Endodermal cell (in vitro differentiated cells): Measurements from ENCODE around the gene KCNQ1. TPM values are rescaled to one million over a fixed set of nuclear protein-coding genes. Genes with fewer than 3 reads are reported as not detected.

ENCODE experiments used
- DNase-seq: peaks from one replicate; pipeline ENCODE4 v3.0.0-alpha.2; 2017
- H3K27ac ChIP-seq: 2 replicates; pipeline ENCODE4 v1.5.1; 2013; ENCODE audit warnings: mild to moderate bottlenecking, low read depth, low read length, moderate library complexity
- H3K27me3 ChIP-seq: 2 replicates; pipeline ENCODE4 v1.6.1; 2013; ENCODE audit warnings: mild to moderate bottlenecking, low read length, moderate library complexity; ENCODE audit not compliant: insufficient read depth, control insufficient read depth, poor library complexity, severe bottlenecking
- H3K36me3 ChIP-seq: 2 replicates; pipeline ENCODE4 v1.7.0; 2013; ENCODE audit warnings: mild to moderate bottlenecking, low read length, moderate library complexity; ENCODE audit not compliant: control insufficient read depth, insufficient read depth
- H3K4me1 ChIP-seq: one replicate; pipeline ENCODE4 v1.7.0; 2013; ENCODE audit warnings: low read length; ENCODE audit not compliant: control insufficient read depth, insufficient read depth
- H3K4me3 ChIP-seq: 2 replicates; pipeline ENCODE4 v1.5.1; 2013; ENCODE audit warnings: mild to moderate bottlenecking, low read length, moderate library complexity
- H3K9ac ChIP-seq: 2 replicates; pipeline ENCODE4 v1.6.1; 2013; ENCODE audit warnings: mild to moderate bottlenecking, low read length, moderate library complexity; ENCODE audit not compliant: poor library complexity, severe bottlenecking; ENCODE audit errors: extremely low read depth
- H3K9me3 ChIP-seq: 2 replicates; pipeline ENCODE4 v1.6.1; 2013; ENCODE audit warnings: mild to moderate bottlenecking, low read length, moderate library complexity; ENCODE audit not compliant: control insufficient read depth
- H3K27ac Mint-ChIP-seq: 2 replicates; pipeline ENCODE4 v1.8.0; 2020; ENCODE audit warnings: mixed read lengths
- H3K27me3 Mint-ChIP-seq: 2 replicates; pipeline ENCODE4 v1.8.0; 2021; ENCODE audit warnings: mild to moderate bottlenecking, mixed read lengths; ENCODE audit not compliant: insufficient read depth
- H3K36me3 Mint-ChIP-seq: 2 replicates; pipeline ENCODE4 v1.8.0; 2020; ENCODE audit warnings: low read depth, mixed read lengths
- H3K4me1 Mint-ChIP-seq: 2 replicates; pipeline ENCODE4 v1.8.0; 2020; ENCODE audit warnings: mixed read lengths
- H3K4me3 Mint-ChIP-seq: 2 replicates; pipeline ENCODE4 v1.8.0; 2020; ENCODE audit warnings: mild to moderate bottlenecking, moderate library complexity, mixed read lengths
- H3K9me3 Mint-ChIP-seq: 2 replicates; pipeline ENCODE4 v1.8.0; 2020; ENCODE audit warnings: mild to moderate bottlenecking, mixed read lengths
- WGBS, 2 experiments: methylation state at CpG; one replicate each; pipeline versions ENCODE4 v1.1.5 to v1.1.7; 2013; ENCODE audit warnings: missing lambda C conversion rate in 2 of 2, mixed read lengths in 1 of 2; ENCODE audit not compliant: insufficient coverage in 1 of 2, insufficient read length in 1 of 2; 5-methylcytosine and 5-hydroxymethylcytosine counted together
- total RNA-seq, 2 donors: library from RNA; stranded (reverse); fragmentation: NEBNext Ultra II Directional in 1 of 2; extraction: Animal tissue kit (Norgen Biotek cat#: 25700) in 1 of 2; gene quantifications; 2 replicates in 1 of 2; 3 replicates in 1 of 2; pipeline ENCODE4 v1.2.1, GENCODE V29; 2021
- TF ChIP-seq, protein P1 (sequence below): fragments of 200-600 bp; sonication (generic); conservative IDR thresholded peaks from 2 replicates; pipeline ENCODE4 v1.5.0; 2021; ENCODE audit warnings: antibody characterized with exemption, mild to moderate bottlenecking

Gene KCNQ1
- total RNA-seq, 2 donors from 2014 or later: 1.8 to 3.5 TPM

DNA sequence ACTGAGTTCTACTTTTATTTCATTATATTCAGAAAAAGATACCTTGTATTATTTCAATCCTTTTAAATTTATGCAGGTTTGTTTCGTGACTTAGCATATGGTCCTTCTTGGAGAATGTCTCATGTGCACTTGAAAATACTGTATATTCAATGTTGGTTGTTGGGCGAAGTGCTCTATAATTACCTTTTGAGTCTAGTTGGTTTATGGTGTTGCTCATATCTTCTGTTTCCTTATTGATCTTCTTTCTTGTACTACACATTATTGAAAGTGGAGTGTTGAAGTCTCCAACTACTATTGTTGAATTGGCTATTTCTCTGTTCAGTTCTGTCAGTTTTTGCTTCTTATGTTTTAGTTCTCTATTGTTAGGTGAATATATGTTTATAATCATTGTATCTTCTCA is 164.5 kb downstream of the KCNQ1 start:
- H3K27me3 ChIP-seq: peaks cover 68% of the 10 kb centered on the region
- H3K9me3 Mint-ChIP-seq: peaks cover 20% of the 10 kb centered on the region

DNA sequence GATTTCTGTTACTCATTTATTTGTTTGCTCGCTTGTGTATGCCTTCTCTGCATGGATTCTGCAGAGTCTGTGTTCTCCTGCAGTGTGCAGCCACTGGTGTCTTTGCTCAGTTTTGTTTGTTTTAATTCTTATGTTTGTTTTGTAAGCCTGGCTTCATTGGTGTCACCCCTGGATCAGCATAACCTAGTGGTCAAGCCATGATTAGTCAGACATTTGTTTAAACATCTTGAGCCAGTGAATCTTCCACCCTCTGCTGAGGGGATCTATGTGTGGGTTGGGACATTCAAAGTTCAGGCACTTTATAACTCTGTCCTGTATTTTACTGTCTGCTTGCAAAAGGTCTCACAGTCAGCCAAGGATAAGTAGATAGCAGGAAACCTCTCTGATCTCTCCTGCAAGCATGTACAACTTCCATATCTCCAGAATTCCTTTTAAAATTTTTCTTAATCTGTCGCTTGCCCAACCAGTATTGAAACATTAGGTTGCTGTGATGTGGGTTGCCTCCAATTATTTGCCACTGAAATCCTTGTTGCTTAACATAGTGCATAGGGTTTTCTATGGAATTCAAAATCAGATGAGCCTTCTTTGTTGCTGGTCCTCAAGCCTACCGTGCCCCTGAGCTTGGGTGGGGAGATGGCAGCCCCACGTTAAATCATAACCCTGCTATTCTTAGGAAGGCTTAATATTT is 168.2 kb downstream of the KCNQ1 start:
- Mint-ChIP-seq H3K27me3 (peaks cover 98% of the 10 kb centered on the region), H3K27ac (no peak overlapping the region), H3K9me3 (peaks cover 20% of the 10 kb centered on the region), H3K4me1 (no peaks in the 10 kb centered on the region), H3K36me3 (no peaks in the 10 kb centered on the region), H3K4me3 (no peak overlapping the region)
- no peaks in the 10 kb centered on the region for H3K4me1 ChIP-seq
- no peak overlapping the region for H3K4me3 ChIP-seq
- no peaks in the 10 kb centered on the region for H3K36me3 ChIP-seq
- no peak overlapping the region for H3K27ac ChIP-seq
- peaks cover 22% of the 10 kb centered on the region for H3K9me3 ChIP-seq
- 77 to 86% methylated on average over 1 to 4 of the region's 4 CpGs for WGBS, 2 experiments
- TF ChIP-seq, protein P1, sequence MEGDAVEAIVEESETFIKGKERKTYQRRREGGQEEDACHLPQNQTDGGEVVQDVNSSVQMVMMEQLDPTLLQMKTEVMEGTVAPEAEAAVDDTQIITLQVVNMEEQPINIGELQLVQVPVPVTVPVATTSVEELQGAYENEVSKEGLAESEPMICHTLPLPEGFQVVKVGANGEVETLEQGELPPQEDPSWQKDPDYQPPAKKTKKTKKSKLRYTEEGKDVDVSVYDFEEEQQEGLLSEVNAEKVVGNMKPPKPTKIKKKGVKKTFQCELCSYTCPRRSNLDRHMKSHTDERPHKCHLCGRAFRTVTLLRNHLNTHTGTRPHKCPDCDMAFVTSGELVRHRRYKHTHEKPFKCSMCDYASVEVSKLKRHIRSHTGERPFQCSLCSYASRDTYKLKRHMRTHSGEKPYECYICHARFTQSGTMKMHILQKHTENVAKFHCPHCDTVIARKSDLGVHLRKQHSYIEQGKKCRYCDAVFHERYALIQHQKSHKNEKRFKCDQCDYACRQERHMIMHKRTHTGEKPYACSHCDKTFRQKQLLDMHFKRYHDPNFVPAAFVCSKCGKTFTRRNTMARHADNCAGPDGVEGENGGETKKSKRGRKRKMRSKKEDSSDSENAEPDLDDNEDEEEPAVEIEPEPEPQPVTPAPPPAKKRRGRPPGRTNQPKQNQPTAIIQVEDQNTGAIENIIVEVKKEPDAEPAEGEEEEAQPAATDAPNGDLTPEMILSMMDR: no peak
- no peak overlapping the region for H3K9ac ChIP-seq
- peaks cover 64% of the 10 kb centered on the region for H3K27me3 ChIP-seq
- no peak for DNase-seq

More for the DNA sequence above, 164.5 kb downstream of the KCNQ1 start:
- Histone ChIP-seq H3K9ac (no peak overlapping the region), H3K9me3 (peaks cover 15% of the 10 kb centered on the region), H3K27ac (no peak overlapping the region), H3K36me3 (no peaks in the 10 kb centered on the region), H3K4me3 (no peak overlapping the region), H3K4me1 (no peaks in the 10 kb centered on the region)
- Mint-ChIP-seq H3K27me3 (peaks cover 97% of the 10 kb centered on the region), H3K4me3 (no peak overlapping the region), H3K27ac (no peak overlapping the region), H3K4me1 (no peaks in the 10 kb centered on the region), H3K36me3 (no peaks in the 10 kb centered on the region)
- WGBS, 2 experiments: 86 to 100% methylated on average over 1 to 2 of the region's 2 CpGs
- DNase-seq: no peak
- TF ChIP-seq, protein P1: no peak

DNA sequence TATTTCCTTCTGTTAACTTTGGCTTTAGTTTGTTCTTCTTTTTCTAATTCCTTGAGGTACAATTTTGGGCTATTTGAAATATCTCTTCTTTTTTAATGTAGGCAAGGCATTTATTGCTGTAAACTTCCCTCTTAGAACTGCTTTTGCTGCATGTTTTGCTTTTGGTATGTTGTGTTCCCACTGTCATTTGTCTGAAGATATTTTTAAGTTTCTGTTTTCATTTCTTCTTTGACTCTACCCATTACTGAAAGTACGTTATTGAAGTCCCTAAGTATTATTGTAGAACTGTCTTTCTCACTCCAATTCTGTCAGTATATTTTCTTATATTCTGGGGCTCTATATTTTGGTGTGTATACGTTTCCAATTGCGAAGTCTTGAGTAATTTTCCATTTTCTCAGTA is 177.1 kb downstream of the KCNQ1 start:
- Mint-ChIP-seq H3K36me3 (no peaks in the 10 kb centered on the region), H3K27me3 (peaks cover 93% of the 10 kb centered on the region), H3K4me3 (no peak overlapping the region), H3K4me1 (no peaks in the 10 kb centered on the region), H3K27ac (no peak overlapping the region), H3K9me3 (peaks cover 50% of the 10 kb centered on the region)
- H3K4me1 ChIP-seq: no peaks in the 10 kb centered on the region
- H3K9me3 ChIP-seq: peaks cover 32% of the 10 kb centered on the region
- DNase-seq: no peak
- no CpG with 5 or more reads among the region's 3 CpGs for WGBS, 2 experiments
- no peaks in the 10 kb centered on the region for H3K36me3 ChIP-seq
- H3K27me3 ChIP-seq: peaks cover 25% of the 10 kb centered on the region
- H3K27ac ChIP-seq: no peak overlapping the region
- no peak overlapping the region for H3K9ac ChIP-seq
- no peak overlapping the region for H3K4me3 ChIP-seq
- TF ChIP-seq, protein P1: no peak
